Rectal smooth muscle tissue (tissue), 1 donor: Measurements from ENCODE around the gene HAUS7.

ENCODE experiments used
- H3K27ac ChIP-seq: one replicate; pipeline ENCODE4 v1.7.0; 2013; ENCODE audit warnings: low read depth, low read length, inconsistent platforms
- H3K27me3 ChIP-seq: one replicate; pipeline ENCODE4 v1.7.0; 2013; ENCODE audit warnings: low read length; ENCODE audit not compliant: control insufficient read depth, insufficient read depth
- H3K36me3 ChIP-seq: one replicate; pipeline ENCODE4 v1.7.0; 2013; ENCODE audit warnings: low read length; ENCODE audit not compliant: control insufficient read depth, insufficient read depth
- H3K4me1 ChIP-seq: one replicate; pipeline ENCODE4 v1.7.0; 2013; ENCODE audit warnings: low read length; ENCODE audit not compliant: control insufficient read depth, insufficient read depth
- H3K4me3 ChIP-seq: one replicate; pipeline ENCODE4 v1.7.0; 2013; ENCODE audit warnings: low read length
- H3K9ac ChIP-seq: one replicate; pipeline ENCODE4 v1.7.0; 2013; ENCODE audit warnings: low read length

HAUS7 gene

GRCh38 chrX:153446636-153446936 is 23.8 kb downstream of the HAUS7 start:
- Histone ChIP-seq H3K27me3 (peaks cover 4% of the 10 kb centered on the region), H3K9ac (no peak overlapping the region), H3K4me3 (no peak overlapping the region)

GRCh38 chrX:153445856-153446635 is 24.3 kb downstream of the HAUS7 start, which contains the start of gene TREX2:
TREX2 (minus strand) TSS chrX:153446056; CDS start chrX:153445430, 626 bp downstream.
- no peak within 1 kb of the TSS for H3K9ac ChIP-seq
- H3K27me3 ChIP-seq, result peaks cover 4% of the 10 kb centered on the region
- H3K27ac ChIP-seq, result no peak within 1 kb of the TSS
- no peak within 1 kb of the TSS for H3K4me3 ChIP-seq
- H3K36me3 ChIP-seq, result no peaks in the 10 kb centered on the region
- no peaks in the 10 kb centered on the region for H3K4me1 ChIP-seq

More at GRCh38 chrX:153446636-153446936, 23.8 kb downstream of the HAUS7 start:
- no peaks in the 10 kb centered on the region for H3K36me3 ChIP-seq
- no peak overlapping the region for H3K27ac ChIP-seq
- H3K4me1 ChIP-seq, result no peaks in the 10 kb centered on the region

DNA sequence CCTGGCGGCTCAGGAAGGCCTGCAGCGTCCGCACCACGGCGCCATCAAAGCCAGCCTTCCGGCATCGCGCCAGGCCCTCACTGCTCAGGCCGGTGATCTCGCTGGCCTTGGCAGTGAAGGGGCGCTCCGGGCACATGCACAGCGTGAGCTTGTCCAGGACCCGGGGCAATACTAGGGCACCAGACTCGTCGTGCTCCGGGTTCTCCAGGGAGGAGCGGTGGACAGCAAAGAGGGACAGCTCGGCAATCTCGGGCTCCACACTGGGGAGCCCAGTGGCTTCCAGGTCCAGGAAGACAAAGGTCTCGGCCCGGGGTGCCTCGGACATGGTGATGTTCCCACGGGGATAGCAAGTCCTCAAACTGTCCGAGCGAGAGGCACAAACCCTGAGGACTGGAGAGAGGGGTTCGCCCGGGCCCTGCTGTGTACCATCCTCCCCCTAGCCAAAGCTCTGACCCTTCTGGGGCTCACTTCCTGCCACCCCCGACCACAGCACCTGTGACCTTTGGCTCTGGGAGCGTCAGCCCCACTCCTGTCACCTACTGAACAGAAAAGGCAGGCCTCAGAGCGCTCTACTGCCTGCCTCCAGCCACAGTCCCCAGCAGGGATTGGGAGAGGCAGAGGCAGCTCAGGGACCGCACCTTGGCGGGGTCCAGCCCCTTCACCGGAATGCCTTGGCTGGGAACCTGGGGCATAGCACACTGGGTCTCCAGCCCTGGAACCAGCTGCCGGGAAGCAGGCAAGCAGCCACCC is 25.1 kb downstream of the HAUS7 start:
- Histone ChIP-seq H3K9ac (no peak overlapping the region), H3K27ac (no peak overlapping the region), H3K27me3 (peaks cover 5% of the 10 kb centered on the region), H3K36me3 (no peaks in the 10 kb centered on the region), H3K4me1 (no peaks in the 10 kb centered on the region), H3K4me3 (no peak overlapping the region)

DNA sequence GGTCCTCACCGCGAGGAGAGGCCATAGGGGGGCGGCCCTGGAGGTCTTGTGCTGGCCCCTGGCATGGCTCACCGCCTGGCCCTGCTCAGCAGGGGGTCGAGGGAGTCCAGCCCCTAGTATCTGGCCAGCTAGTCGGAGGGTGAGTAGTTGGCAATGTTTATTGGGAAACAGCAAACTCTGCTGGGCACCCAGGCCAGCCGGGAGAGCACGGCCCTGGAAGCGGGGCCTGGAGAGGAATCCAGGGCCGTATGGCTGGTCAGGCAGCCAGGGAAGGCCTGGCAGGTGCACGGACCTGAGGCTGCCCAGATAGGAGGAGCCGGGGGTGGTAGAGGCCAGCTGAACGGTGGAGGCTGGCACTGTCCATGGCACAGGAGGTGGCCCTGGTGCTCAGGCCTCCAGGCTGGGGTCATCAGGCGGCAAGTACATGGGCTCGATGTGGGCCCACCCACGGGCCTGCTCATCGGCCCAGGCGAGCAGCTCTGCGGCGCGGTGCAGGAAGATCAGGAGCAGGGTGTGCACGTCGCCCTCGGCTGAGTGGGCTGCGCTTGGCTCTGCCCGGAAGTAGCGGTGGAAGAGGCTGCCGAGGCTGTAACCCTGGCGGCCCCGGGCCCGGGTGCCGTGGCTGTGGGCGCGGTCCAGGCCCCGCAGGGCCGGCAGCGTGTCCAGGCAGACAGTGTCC is 25.9 kb downstream of the HAUS7 start:
- Histone ChIP-seq H3K9ac (no peak overlapping the region), H3K27ac (no peak overlapping the region), H3K4me1 (no peaks in the 10 kb centered on the region), H3K36me3 (no peaks in the 10 kb centered on the region), H3K4me3 (no peak overlapping the region), H3K27me3 (peaks cover 5% of the 10 kb centered on the region)

DNA sequence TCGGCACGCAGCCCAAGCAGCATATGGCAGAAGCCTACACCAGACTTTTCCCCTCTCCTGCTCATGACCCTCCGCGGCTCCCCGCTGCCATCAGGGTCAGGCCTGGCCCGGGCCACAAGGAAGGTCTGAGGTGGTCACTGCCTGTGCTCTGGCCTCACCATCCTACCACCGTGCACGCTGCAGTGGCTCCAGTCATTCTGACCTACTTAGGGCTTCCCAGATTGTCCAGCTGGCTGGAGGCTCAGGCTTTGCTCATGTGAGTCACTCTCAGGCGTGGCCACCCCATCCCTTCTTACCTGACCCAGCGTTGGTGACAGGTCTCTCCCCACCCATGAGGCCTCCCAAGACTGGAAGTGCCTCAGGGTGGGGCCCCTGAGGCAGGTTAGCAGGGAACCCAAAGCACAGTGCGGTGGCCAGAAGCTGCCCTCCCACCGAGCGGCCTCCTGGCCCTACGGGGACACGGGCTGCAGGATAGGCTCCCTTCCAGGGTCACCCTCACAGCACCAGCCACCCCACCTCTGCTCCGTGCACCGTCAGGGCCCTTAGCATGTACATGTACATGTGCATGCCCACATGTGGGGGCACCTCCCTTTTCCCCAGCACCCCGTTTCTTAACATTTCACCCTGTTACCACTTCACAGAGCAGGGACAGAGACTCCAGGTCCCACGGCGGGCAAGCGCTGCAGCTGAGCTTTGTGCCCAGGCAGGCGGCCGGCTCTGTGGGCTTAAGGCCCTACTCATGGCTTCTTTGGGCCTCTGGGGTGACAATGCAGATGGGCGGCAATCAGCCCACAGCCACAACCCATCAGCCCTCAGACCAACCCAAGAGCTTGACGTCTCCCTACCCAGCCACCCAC is 26.7 kb downstream of the HAUS7 start:
- Histone ChIP-seq H3K27ac (no peak overlapping the region), H3K9ac (no peak overlapping the region), H3K27me3 (peaks cover 7% of the 10 kb centered on the region), H3K4me3 (no peak overlapping the region), H3K36me3 (no peaks in the 10 kb centered on the region), H3K4me1 (no peaks in the 10 kb centered on the region)

DNA sequence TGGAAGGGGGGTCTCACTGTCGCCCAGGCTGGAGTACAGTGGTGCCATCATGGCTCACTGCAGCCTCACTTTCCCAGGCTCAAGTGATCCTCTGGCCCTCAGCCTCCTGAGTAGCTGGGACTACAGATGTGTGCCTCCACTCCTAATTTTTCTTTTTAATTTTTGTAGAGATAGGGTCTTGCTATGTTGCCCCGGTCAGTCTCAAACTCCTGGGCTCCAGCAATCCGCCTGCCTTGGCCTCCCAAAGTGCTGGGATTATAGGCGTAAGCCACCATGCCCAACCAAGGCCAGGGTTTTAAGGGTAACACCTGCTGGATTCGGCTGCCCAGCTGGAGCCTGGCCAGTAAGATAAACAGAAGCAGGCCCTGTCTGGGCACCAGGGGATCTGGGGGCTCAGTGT is 27.9 kb downstream of the HAUS7 start:
- H3K36me3 ChIP-seq, result no peaks in the 10 kb centered on the region
- H3K4me1 ChIP-seq, result no peaks in the 10 kb centered on the region
- H3K27me3 ChIP-seq, result peaks cover 6% of the 10 kb centered on the region

GRCh38 chrX:153441981-153442380 is 28.4 kb downstream of the HAUS7 start:
- no peaks in the 10 kb centered on the region for H3K36me3 ChIP-seq
- H3K4me1 ChIP-seq, result no peaks in the 10 kb centered on the region
- no peak overlapping the region for H3K27ac ChIP-seq
- H3K27me3 ChIP-seq, result peaks cover 4% of the 10 kb centered on the region
- H3K4me3 ChIP-seq, result no peak overlapping the region
- no peak overlapping the region for H3K9ac ChIP-seq

More for the DNA sequence above, 27.9 kb downstream of the HAUS7 start:
- no peak overlapping the region for H3K4me3 ChIP-seq
- H3K9ac ChIP-seq, result no peak overlapping the region
- H3K27ac ChIP-seq, result no peak overlapping the region

- Histone ChIP-seq H3K4me3 (no peak overlapping the region), H3K36me3 (no peaks in the 10 kb centered on the region), H3K27me3 (peaks cover 4% of the 10 kb centered on the region), H3K27ac (no peak overlapping the region), H3K9ac (no peak overlapping the region), H3K4me1 (no peaks in the 10 kb centered on the region)
These were observed 29.1 kb downstream of the HAUS7 start for GRCh38 chrX:153441296-153441695.

GRCh38 chrX:153440556-153441135 is 29.7 kb downstream of the HAUS7 start:
- H3K9ac ChIP-seq, result no peak overlapping the region
- peaks cover 4% of the 10 kb centered on the region for H3K27me3 ChIP-seq
- H3K4me3 ChIP-seq, result no peak overlapping the region
- no peak overlapping the region for H3K27ac ChIP-seq
- no peaks in the 10 kb centered on the region for H3K4me1 ChIP-seq
- H3K36me3 ChIP-seq, result no peaks in the 10 kb centered on the region

DNA sequence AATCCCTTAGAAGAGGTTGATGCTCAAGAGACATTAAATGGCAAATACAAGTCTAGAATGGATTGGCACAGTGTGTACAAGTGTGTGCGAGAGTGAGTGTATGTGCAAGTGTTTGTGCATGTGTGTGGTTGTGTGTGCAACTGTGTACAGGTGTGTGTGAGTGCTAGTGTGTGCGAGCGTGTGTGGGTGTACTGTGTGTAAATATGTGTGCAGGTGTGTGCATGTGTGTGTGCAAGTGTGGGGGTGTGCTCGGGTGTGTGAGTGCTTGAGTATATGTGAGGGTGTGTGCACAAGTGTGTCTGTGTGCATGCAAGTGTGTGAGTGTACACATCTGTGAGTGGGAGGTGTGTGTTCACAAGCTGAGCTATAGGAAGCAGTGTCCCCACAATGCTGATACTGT is 30.4 kb downstream of the HAUS7 start:
- Histone ChIP-seq H3K4me1 (no peaks in the 10 kb centered on the region), H3K9ac (no peak overlapping the region), H3K27ac (no peak overlapping the region), H3K4me3 (no peak overlapping the region), H3K27me3 (peaks cover 4% of the 10 kb centered on the region), H3K36me3 (no peaks in the 10 kb centered on the region)

DNA sequence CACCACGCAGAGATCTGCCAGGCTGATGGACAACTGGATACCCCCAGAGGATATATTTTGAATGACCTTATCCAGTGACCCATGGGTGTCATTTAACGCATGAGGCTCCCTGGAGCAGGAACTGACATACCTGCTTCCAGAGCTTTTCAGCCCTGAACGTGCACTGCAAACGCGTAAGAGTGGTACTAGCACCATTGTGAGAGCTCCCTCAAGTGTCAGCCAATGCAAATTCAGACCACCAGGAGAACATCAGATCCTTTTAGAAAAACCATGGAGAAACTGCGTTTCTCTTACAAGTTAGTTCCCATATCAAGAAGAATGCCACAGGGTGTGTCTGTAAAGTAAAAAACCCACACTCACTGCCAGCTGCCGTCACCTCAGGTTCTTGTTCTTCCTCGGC is 31.8 kb downstream of the HAUS7 start:
- no peaks in the 10 kb centered on the region for H3K4me1 ChIP-seq

More for the DNA sequence above, 31.8 kb downstream of the HAUS7 start:
- Histone ChIP-seq H3K27ac (no peak overlapping the region), H3K4me3 (no peak overlapping the region), H3K9ac (no peak overlapping the region), H3K36me3 (no peaks in the 10 kb centered on the region), H3K27me3 (peaks cover 4% of the 10 kb centered on the region)
